GM12878 (cell line): ENCODE data around the gene RIPK3. TPM values are rescaled to one million over a fixed set of nuclear protein-coding genes. Genes with fewer than 3 reads are reported as not detected.

ENCODE experiments used
- ATAC-seq: fragments of 200-7000 bp; cut with Tn5 transposase; 3 replicates; pipeline ENCODE4 v1.9.1; 2020; ENCODE audit warnings: mild to moderate bottlenecking, moderate library complexity
- BruUV-seq: library from RNA; stranded (reverse); fragments of 400-500 nt; replicated peaks from 2 replicates; lab custom pipeline; 2021; lab: Mats Ljungman, UMichigan
- CTCF ChIA-PET: fragments of 300-600 bp; sonication (Branson Sonifier 250); formaldehyde crosslinking; extraction: SDS; loops from one replicate; lab custom pipeline; 2021; ENCODE audit warnings: inconsistent platforms; lab: Yijun Ruan, JAX
- POLR2A ChIA-PET: fragments of 350-600 bp; formaldehyde crosslinking; extraction: SDS; loops from one replicate; lab custom pipeline; 2021; ENCODE audit warnings: inconsistent platforms; lab: Charles Lee
- RAD21 ChIA-PET: fragments of 300-600 bp; sonication (Branson Sonifier 250); formaldehyde crosslinking; loops from one replicate; lab custom pipeline; 2023; ENCODE audit warnings: antibody characterized with exemption; ENCODE audit not compliant: unreplicated experiment; lab: Charles Lee
- SMC1A ChIA-PET: fragments of 300-600 bp; sonication (Branson Sonifier 250); formaldehyde crosslinking; loops from one replicate; lab custom pipeline; 2023; ENCODE audit not compliant: unreplicated experiment, uncharacterized antibody; lab: Charles Lee
- DNase-seq: peaks from one replicate; pipeline ENCODE4 v3.0.0-alpha.2; 2011; ENCODE audit warnings: low read depth, low spot score
- FAIRE-seq: peaks from 3 replicates; lab custom pipeline; 2011; peaks lifted over from hg19 to GRCh38; lab: Jason Lieb, UNC
- H2AFZ ChIP-seq: 2 replicates; pipeline ENCODE4 v1.6.0; 2011; ENCODE audit warnings: low read depth, low read length, control low read depth; ENCODE audit not compliant: control insufficient read depth
- H3K27ac ChIP-seq: 2 replicates; pipeline ENCODE4 v1.5.1; 2011; ENCODE audit warnings: control low read depth; ENCODE audit not compliant: control insufficient read depth, insufficient read depth
- H3K27me3 ChIP-seq, 2 experiments: replicated peaks in 1 of 2; 2 replicates each; pipeline versions ENCODE4 v1.6.0 to v1.6.1; 2011; ENCODE audit warnings: low read length in 1 of 2; ENCODE audit not compliant: control insufficient read depth in 2 of 2, insufficient read depth in 2 of 2
- H3K36me3 ChIP-seq, 2 experiments: 2 replicates each; pipeline ENCODE4 v1.5.1; 2011; ENCODE audit warnings: low read length in 1 of 2; ENCODE audit not compliant: control insufficient read depth in 2 of 2, insufficient read depth in 2 of 2
- H3K4me1 ChIP-seq: 2 replicates; pipeline ENCODE4 v1.6.1; 2011; ENCODE audit warnings: mild to moderate bottlenecking, low read length, moderate library complexity, mixed read lengths; ENCODE audit not compliant: control insufficient read depth, insufficient read depth
- H3K4me2 ChIP-seq: 2 replicates; pipeline ENCODE4 v1.6.0; 2011; ENCODE audit warnings: control low read depth; ENCODE audit not compliant: control insufficient read depth, insufficient read depth
- H3K4me3 ChIP-seq: fragments of 200-600 bp; sonication (generic); 2 replicates; pipeline ENCODE4 v1.5.1; 2016
- H3K79me2 ChIP-seq: 2 replicates; pipeline ENCODE4 v1.6.0; 2011; ENCODE audit warnings: low read length; ENCODE audit not compliant: control insufficient read depth, insufficient read depth
- H3K9ac ChIP-seq: 2 replicates; pipeline ENCODE4 v1.8.0; 2011; ENCODE audit warnings: low read length, control low read depth, mixed read lengths; ENCODE audit not compliant: control insufficient read depth, insufficient read depth
- H3K9me3 ChIP-seq: replicated peaks from 3 replicates; pipeline ENCODE4 v1.5.1; 2011; ENCODE audit warnings: mild to moderate bottlenecking, low read length; ENCODE audit not compliant: control insufficient read depth, insufficient read depth
- H4K20me1 ChIP-seq: 2 replicates; pipeline ENCODE4 v1.6.0; 2011; ENCODE audit not compliant: control insufficient read depth, insufficient read depth
- ATF7 ChIP-seq: fragments of 450-650 bp; IDR thresholded peaks from 2 replicates; pipeline ENCODE4 v1.6.1; 2016; ENCODE audit warnings: low read depth, mild to moderate bottlenecking
- CREB1 ChIP-seq: IDR thresholded peaks from 2 replicates; pipeline ENCODE4 v1.6.1; 2012; ENCODE audit warnings: low read depth, mild to moderate bottlenecking, inconsistent platforms
- DPF2 ChIP-seq: fragments of 450-650 bp; IDR thresholded peaks from 2 replicates; pipeline ENCODE4 v1.6.1; 2017; ENCODE audit warnings: mild to moderate bottlenecking
- E4F1 ChIP-seq: fragments of 450-650 bp; IDR thresholded peaks from 2 replicates; pipeline ENCODE4 v1.6.1; 2018; ENCODE audit warnings: borderline replicate concordance, mild to moderate bottlenecking; ENCODE audit not compliant: partially characterized antibody
- EED ChIP-seq: sonication (generic); IDR thresholded peaks from 2 replicates; pipeline ENCODE4 v1.6.1; 2016; ENCODE audit warnings: antibody characterized with exemption, low read depth
- HDGF ChIP-seq: fragments of 450-650 bp; IDR thresholded peaks from 2 replicates; pipeline ENCODE4 v1.6.1; 2016; ENCODE audit warnings: antibody characterized with exemption
- IKZF1 ChIP-seq: fragments of 450-650 bp; conservative IDR thresholded peaks from 2 replicates; pipeline ENCODE4 v1.6.1; 2017; ENCODE audit warnings: antibody characterized with exemption, mild to moderate bottlenecking
- IRF5 ChIP-seq: fragments of 450-650 bp; IDR thresholded peaks from 2 replicates; pipeline ENCODE4 v1.6.1; 2017; ENCODE audit warnings: borderline replicate concordance
- NFYA ChIP-seq: IDR thresholded peaks from 2 replicates; pipeline ENCODE4 v1.6.1; 2011; ENCODE audit warnings: low read depth, mild to moderate bottlenecking, low read length, improper control_type of control experiment, borderline replicate concordance
- RAD21 ChIP-seq: IDR thresholded peaks from 2 replicates; pipeline ENCODE4 v1.6.1; 2011; ENCODE audit warnings: mild to moderate bottlenecking, low read depth, low read length, moderate library complexity; ENCODE audit not compliant: insufficient read depth
- REST ChIP-seq: IDR thresholded peaks from 2 replicates; pipeline ENCODE4 v1.6.1; 2012; ENCODE audit warnings: mild to moderate bottlenecking, low read depth, low read length
- SMARCA5 ChIP-seq: fragments of 450-650 bp; IDR thresholded peaks from 2 replicates; pipeline ENCODE4 v1.6.1; 2017; ENCODE audit warnings: mild to moderate bottlenecking
- SMC3 ChIP-seq: IDR thresholded peaks from 2 replicates; pipeline ENCODE4 v1.6.1; 2011; ENCODE audit warnings: low read length, improper control_type of control experiment, borderline replicate concordance
- SPI1 ChIP-seq: IDR thresholded peaks from 2 replicates; pipeline ENCODE4 v1.6.1; 2011; ENCODE audit warnings: low read depth, mild to moderate bottlenecking, low read length, moderate library complexity, borderline replicate concordance; ENCODE audit not compliant: insufficient read depth
- ZNF274 ChIP-seq: IDR thresholded peaks from one replicate; pipeline ENCODE4 v1.8.0; 2011; ENCODE audit not compliant: insufficient read length, insufficient read depth
- WGBS: methylation state at CpG from one replicate; pipeline ENCODE4 v1.1.6; 2016; ENCODE audit warnings: low lambda C conversion rate; ENCODE audit not compliant: insufficient replicate concordance, insufficient coverage; ENCODE audit errors: missing lambda C conversion rate; 5-methylcytosine and 5-hydroxymethylcytosine counted together
- in situ Hi-C: fragments of 300-500 bp; cut with MboI; formaldehyde crosslinking; loops from 9 replicates; pipeline ENCODE4 v1.14.3; 2018; ENCODE audit warnings: mixed read lengths
- intact Hi-C: fragments of 100-400 bp; cut with micrococcal nuclease; formaldehyde crosslinking; loops from one replicate; pipeline ENCODE4 v1.14.2; 2022; ENCODE audit not compliant: unreplicated experiment
- polyA plus RNA-seq, 11 experiments: library from polyadenylated mRNA; depleted of rRNA in 4 of 11; unstranded in 6 of 11; stranded (reverse) in 5 of 11; fragments of >200 nt; fragmentation: Nextera tagmentation in 4 of 11; fragmentation: Illumina TruSeq in 1 of 11; extraction: Ambion mirVana in 4 of 11; extraction: Trizol in 1 of 11; gene quantifications; 1 replicate in 1 of 11; 2 replicates in 10 of 11; pipeline versions ENCODE4 v1.2.1 to v1.2.3, GENCODE V29; 2011 to 2016; ENCODE audit warnings: inconsistent platforms in 2 of 11, missing spikeins in 2 of 11, low read depth in 1 of 11
- total RNA-seq, 4 experiments: library from RNA; depleted of rRNA in 3 of 4; stranded (reverse); fragments of >200 nt in 3 of 4; fragmentation: Illumina TruSeq in 1 of 4; extraction: Trizol in 1 of 4; gene quantifications; 2 replicates each; pipeline versions ENCODE4 v1.2.1 to v1.2.3, GENCODE V29; 2013 to 2021

Gene RIPK3
- total and polyA plus RNA-seq, 10 of the 15 experiments (the other 5 are each of a cell fraction or from before 2014, with no cell fraction given): 2.0 to 13.6 (median 8.1) TPM

- POLR2A ChIA-PET: interaction anchor here (0.6 to 3.3 kb wide), 12 partner anchors 9 to 193 kb away, joined by 3 to 26 read pairs (median 4); partner anchors contain the start of genes CHMP4A, DCAF11, DHRS1 and IPO4
- no peak within 1 kb of the TSS for H2AFZ ChIP-seq
- no peaks in the 10 kb centered on the region for H3K9me3 ChIP-seq
- peak; percentile 57 for ATAC-seq
- H3K4me2 ChIP-seq: no peak within 1 kb of the TSS
- H3K9ac ChIP-seq: no peak within 1 kb of the TSS
- H3K27ac ChIP-seq: peak within 1 kb of the TSS; percentile 64
- whole genome bisulfite sequencing: 53% methylated on average over 6 of the region's 6 CpGs
- SMC1A ChIA-PET: interaction anchor here (0.7 to 4.9 kb wide), 19 partner anchors 10 to 293 kb away, joined by 3 to 36 read pairs (median 5); partner anchors contain the start of genes IPO4, IRF9, MDP1 and TINF2
- RAD21 ChIA-PET: interaction anchor here (0.7 to 4.0 kb wide), 28 partner anchors 8 to 718 kb away, joined by 3 to 52 read pairs (median 5); partner anchors contain the start of genes CHMP4A, DHRS1, IPO4 and IRF9
- in situ Hi-C loops: no loop called here
- CTCF ChIA-PET: interaction anchor here (0.6 to 7.9 kb wide), 63 partner anchors 10 to 1301 kb away, joined by 3 to 149 read pairs (median 4); partner anchors contain the start of genes ADCY4, CHMP4A, DHRS1 and IPO4
- H4K20me1 ChIP-seq: no peaks in the 10 kb centered on the region
- no peak for DNase-seq
- no peaks in the 10 kb centered on the region for H3K79me2 ChIP-seq
- no peak within 1 kb of the TSS for H3K4me3 ChIP-seq
- H3K27me3 ChIP-seq: no peaks in the 10 kb centered on the region
- H3K4me1 ChIP-seq: peaks cover 25% of the 10 kb centered on the region
- FAIRE-seq: peak; percentile 94
- intact Hi-C loops: no loop called here
- H3K36me3 ChIP-seq: peaks cover 14 to 25% of the 10 kb centered on the region in 2 experiments
- no TSS peak for BruUV-seq
- TF ChIP-seq SPI1 (peak; percentile 81; the same call in 1 of the 2 replicates), RAD21 (peak; percentile 59), IRF5 (0 out of 2 replicates have a peak, but pooled peaks have one; percentile 2), ATF7 (0 out of 2 replicates have a peak, but pooled peaks have one; percentile 21), ZNF274 (no peak), NFYA (no peak), SMARCA5 (0 out of 2 replicates have a peak, but pooled peaks have one; percentile 26), SMC3 (peak; percentile 28; the same call in 1 of the 2 replicates), DPF2 (0 out of 2 replicates have a peak, but pooled peaks have one; percentile 30), IKZF1 (peak; percentile 73), CREB1 (peak; percentile 41; the same call in 1 of the 2 replicates), HDGF (peak; percentile 82), REST (no peak), E4F1 (peak; percentile 20), EED (peak; percentile 53; the same call in 1 of the 2 replicates)
These were observed 32.0 kb downstream of the RIPK3 start, which contains the start of gene CIDEB for GRCh38 chr14:24307575-24308341. Gene CIDEB (minus strand): TSS chr14:24307977. CDS start chr14:24307858, 119 bp downstream.
